ENCODE measurements around the gene FAM184A.
"Not testable (repeated sequence)": the region's sequence is repeated elsewhere in the genome, so short reads cannot be mapped to it uniquely, and the experiment has no call there.

Gene FAM184A

DNA sequence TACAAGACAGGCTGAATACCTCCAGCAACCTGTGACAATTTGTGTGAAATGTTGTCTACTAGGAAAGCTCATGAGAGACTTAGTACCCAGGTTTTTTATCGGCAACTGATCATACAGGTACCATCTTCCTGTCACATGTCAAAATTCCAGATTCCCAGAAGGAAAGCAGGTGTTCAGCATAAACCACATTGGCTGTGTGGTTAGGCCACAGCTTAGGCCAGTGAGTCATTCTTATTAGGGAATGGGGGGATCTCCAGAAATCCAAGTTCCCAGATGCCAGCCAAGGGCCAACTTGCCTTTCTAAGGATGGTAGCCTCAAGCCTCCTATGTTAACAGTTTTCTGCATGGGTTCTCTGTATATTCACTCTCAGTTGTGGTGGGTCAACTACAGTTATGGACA is 65.9 kb downstream of the FAM184A start:
- no peak for DNase-seq (ENCODE audit: low read depth in 2 of 2)

GRCh38 chr6:119009266-119009665 is 69.2 kb downstream of the FAM184A start:
- not testable (repeated sequence) for DNase-seq (ENCODE audit: low read depth in 2 of 2)

DNA sequence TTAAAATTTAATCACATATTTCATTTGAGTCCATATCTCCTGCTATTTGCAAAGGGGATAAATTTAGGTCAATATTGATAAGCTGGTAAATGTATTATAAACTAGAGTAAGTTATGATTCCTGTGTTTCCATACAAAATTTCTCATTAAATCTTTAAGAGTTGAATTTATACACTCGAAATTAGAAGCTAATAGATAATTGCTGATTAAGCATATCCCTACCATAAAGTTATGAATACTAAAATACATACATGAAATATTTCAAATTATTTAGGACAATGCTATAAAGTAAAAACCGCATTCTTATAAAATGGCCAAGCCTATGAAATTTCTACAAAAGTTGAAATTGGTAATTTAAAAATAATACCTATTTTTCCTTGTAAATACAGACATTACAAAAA is 71.5 kb downstream of the FAM184A start:
- DNase-seq (ENCODE audit: low read depth in 2 of 2): no peak

DNA sequence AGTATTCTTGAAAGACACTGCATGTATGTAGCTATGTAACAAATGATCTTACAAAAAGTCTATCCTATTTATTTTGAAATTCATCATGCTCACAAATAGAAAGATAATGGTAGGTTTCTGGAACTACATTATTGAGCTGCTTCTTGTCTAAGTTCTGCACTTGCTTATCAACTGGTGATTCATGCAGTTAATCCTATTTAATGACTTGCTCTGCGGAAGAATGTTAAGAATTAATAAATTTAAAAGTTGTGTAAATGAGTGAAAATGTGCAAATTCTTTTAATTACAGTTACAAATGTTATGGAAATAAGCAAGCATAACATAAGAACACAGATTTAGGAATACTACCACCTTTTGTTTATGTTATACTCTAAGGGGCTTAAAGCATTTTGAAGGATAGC is 76.4 kb downstream of the FAM184A start:
- no peak for DNase-seq (ENCODE audit: low read depth in 2 of 2)

GRCh38 chr6:118999494-119000040 is 78.9 kb downstream of the FAM184A start:
- DNase-seq (ENCODE audit: low read depth in 2 of 2): no peak

DNA sequence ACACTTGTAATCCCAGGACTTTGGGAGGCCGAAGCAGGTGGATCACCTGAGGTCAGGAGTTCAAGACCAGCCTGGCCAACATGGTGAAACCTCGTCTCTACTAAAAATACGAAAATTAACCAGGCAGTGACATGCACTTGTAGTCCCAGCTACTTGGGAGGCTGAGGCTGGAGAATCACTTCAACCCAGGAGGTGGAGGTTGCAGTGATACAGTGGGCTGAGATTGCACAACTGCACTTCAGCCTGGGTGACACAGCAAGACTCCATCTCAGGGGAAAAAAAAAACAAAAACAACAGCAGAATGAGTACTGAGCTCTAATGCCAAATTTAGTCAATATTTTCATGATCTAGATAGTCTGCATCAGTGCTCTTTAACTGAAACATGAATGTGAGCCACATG is 81.0 kb downstream of the FAM184A start:
- DNase-seq (ENCODE audit: low read depth in 2 of 2): not testable (repeated sequence)

- no peak for DNase-seq (ENCODE audit: low read depth in 2 of 2)
These were observed 82.1 kb downstream of the FAM184A start for GRCh38 chr6:118996289-118996820.

- no peak for DNase-seq (ENCODE audit: low read depth in 2 of 2)
These were observed 84.6 kb downstream of the FAM184A start for GRCh38 chr6:118993803-118994251.

DNA sequence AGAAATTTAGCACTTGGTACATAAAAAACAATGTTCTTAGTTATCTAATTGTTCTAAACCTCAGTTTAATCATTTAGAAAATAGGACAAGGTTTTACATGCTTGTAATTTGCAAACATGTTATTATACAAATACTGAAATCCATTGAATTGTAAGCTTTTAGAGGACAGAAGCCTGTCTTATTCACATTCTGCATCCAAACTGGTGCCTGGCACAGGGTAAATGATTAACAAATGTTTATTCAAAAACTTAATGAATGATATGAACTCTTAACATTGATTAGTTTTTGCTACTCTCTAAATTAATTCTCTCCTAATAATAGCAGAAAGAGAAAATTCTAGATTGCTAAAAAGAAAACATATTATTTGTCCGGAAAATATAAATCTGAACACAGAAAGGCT is 85.1 kb downstream of the FAM184A start:
- DNase-seq (ENCODE audit: low read depth in 2 of 2): no peak

GRCh38 chr6:118992186-118992795 is 86.2 kb downstream of the FAM184A start:
- no peak for DNase-seq (ENCODE audit: low read depth in 2 of 2)

- DNase-seq (ENCODE audit: low read depth in 2 of 2): no peak
These were observed 92.2 kb downstream of the FAM184A start for GRCh38 chr6:118986312-118986711.

DNA sequence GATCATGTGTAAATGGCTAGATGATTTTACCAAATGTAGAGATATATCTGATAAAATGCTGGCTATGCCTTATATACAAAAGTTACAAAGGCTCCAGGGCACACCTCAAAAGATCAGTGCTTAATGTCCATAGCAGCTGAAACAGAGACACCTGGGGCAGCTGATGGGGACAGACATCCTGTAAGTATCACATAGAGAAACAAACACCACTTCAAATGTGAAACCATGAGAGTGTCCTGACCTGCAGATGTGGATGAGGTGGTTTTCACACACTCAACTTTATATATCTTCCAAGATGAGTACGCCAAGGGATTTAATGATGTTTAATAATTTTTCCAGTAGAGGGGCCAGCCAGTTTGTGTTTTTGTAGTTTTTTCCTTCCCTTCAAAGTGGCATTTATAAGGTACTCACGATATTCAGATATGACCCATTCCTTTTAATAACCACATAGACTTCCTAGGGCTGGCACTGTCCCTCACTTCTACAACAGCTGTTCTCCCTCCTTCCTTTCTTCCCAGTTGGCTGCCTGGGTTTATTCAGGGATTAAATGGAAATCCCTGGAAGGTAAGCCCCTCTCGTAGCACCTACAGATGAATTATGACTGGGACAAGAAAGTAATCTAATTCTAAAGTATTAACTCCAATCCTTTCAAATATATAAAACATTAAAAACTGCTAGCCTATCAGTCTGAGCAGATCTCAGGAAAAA is 93.2 kb downstream of the FAM184A start:
- DNase-seq (ENCODE audit: low read depth in 2 of 2): no peak

- DNase-seq (ENCODE audit: low read depth in 2 of 2): no peak
These were observed 94.1 kb downstream of the FAM184A start for GRCh38 chr6:118984342-118984741.

DNA sequence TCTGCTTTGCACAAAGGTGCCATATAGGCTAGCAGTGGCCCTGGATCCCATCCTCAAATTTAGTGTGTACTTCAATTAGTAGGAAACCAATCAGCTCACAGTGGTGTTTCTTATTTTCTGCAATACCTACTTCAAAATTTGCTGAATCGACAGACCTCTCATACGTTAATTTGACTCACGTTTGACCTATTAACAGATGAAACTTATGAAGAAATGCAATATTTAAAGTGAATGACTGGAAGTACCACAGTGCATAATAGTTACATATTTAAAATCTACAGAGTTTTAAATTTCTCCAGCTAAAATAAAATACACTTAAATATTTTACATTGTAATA is 95.9 kb downstream of the FAM184A start:
- DNase-seq (ENCODE audit: low read depth in 2 of 2): no peak

- DNase-seq (ENCODE audit: low read depth in 2 of 2): no peak
These were observed 96.4 kb downstream of the FAM184A start for GRCh38 chr6:118981884-118982574.

DNA sequence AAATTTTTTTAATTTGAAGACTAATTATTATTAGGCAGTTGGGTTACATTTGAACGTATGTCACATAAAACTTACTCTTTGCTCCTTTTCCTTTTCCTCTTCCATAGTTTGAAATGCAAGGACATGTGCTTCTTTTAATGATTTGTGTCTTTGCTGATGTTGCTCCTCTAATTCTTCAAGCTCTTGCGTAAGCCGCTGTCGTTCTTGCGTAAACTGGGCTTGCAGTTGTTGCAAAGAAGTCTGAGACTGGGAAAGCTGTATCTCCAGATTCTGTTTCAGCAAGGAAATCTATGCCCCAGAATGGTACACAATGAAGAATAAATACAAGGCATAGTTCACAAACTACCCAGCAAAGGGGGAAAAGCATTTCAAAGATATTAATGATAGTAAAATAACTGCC is 98.4 kb downstream of the FAM184A start:
- no peak for DNase-seq (ENCODE audit: low read depth in 2 of 2)

DNA sequence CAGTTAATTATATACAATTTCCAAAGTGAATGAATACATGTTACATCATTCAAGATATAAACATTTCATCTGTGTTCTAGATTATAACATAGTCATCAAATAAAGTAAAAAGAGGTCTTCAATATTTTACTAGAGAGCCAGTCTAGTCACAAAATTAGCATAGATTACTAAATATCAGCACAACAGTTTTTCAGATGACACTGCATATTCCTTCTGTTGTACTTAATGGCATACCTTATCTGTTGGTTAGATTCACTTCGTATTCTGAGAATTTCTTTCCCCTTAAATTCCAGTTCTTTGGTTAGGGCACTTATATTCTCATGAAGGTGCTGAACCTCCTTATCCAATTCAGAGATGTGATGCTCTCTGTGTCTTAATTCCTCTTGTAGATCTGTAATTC is 103.7 kb downstream of the FAM184A start:
- no peak for DNase-seq (ENCODE audit: low read depth in 2 of 2)

DNA sequence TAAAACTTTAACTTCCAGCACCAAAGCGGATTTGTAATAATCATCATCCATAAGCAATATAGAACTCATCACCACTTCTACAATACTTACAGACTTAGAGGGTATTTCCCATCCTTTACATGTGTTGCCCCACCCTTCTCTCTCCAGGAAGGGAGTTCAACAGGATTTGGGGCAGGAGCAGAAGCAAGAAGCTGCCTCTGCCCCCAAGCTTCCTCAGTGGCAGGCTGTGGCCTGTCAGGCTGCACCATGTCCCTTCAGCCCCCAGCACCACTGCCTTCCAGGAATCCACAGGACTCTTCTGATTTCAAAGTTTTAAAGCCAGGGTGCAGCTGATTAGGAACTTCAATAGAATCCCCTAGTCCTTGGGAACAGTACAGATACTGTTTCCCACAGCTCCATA is 106.8 kb downstream of the FAM184A start:
- no peak for DNase-seq (ENCODE audit: low read depth in 2 of 2)

DNA sequence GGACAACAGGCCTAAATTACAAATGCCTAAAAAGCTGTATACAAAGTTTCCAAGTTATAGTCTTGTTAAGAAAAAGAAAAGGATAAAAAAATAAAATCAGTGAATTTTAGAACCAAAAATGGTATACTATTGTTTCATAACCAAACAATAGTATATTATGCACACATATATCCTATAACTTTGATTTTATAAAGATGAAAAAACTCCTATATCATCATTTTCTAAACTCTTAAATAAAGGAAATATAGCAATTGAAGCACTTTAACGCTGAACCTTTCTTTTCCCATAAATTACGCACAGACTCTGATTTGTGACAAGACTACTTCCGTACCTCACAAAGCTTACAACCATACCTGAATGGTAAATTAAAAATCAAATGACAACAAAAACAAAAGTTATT is 107.6 kb downstream of the FAM184A start:
- DNase-seq (ENCODE audit: low read depth in 2 of 2): no peak

- DNase-seq (ENCODE audit: low read depth in 2 of 2): no peak
These were observed 110.0 kb downstream of the FAM184A start for GRCh38 chr6:118968416-118968815.

GRCh38 chr6:118967239-118967638 is 111.2 kb downstream of the FAM184A start:
- DNase-seq (ENCODE audit: low read depth in 2 of 2): no peak

DNA sequence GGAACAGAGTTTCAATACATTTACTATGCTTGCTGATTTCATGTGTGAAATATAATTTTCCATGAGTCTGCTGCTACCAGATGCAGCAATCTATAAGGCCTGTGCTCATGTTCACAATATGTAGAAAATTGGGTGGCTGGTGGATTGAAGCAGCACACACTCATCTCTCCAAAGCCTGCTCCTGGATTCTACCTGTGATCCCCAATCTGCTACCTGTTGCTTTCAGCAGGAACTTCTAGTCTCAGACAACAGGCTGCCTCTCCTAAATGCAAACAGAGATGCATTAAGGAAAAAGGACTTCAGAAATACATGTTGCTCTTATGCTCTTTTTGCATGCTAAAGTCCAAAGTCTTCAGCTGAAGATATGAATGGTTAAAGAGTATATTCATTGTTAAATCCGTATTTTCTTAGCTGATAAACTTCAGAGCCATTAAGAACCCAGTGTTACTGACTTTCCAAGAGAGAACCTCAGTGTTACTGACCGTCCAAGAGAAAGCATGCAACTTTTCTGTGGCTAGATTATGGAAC is 112.6 kb downstream of the FAM184A start:
- no peak for DNase-seq (ENCODE audit: low read depth in 2 of 2)

Measured in stimulated activated CD4-positive, alpha-beta T cell treated with anti-CD3 and anti-CD28 coated beads, Interleukin-12 subunit alpha, Interleukin-12 subunit beta, amount 100 ng/mL, for 24 hours (primary cell).